HG02938 (cell line): Measurements from ENCODE around the gene DCAF4L1.
A peak's percentile ranks its signal among the peaks of the same experiment; 100 is the strongest.

Source experiments
- ATAC-seq: cut with Tn5 transposase; IDR thresholded peaks from one replicate; pipeline ENCODE4 v1.9.1; 2021; ENCODE audit warnings: mild to moderate bottlenecking, moderate library complexity; ENCODE audit not compliant: unreplicated experiment

DCAF4L1 gene

GRCh38 chr4:41981456-41981855, at the start of gene DCAF4L1:
DCAF4L1 (plus strand) TSS chr4:41981756; CDS start chr4:41981793, 37 bp downstream.
- ATAC-seq, result no peak

- no peak for ATAC-seq
These were observed 48.6 kb upstream of the DCAF4L1 start for GRCh38 chr4:41932988-41933387.

GRCh38 chr4:41933997-41934503, 47.5 kb upstream of the DCAF4L1 start:
- ATAC-seq, result no peak

- no peak for ATAC-seq
These were observed 47.0 kb upstream of the DCAF4L1 start for GRCh38 chr4:41934514-41934900.

GRCh38 chr4:41934901-41935651, 46.5 kb upstream of the DCAF4L1 start, which contains the start of gene TMEM33:
TMEM33 (plus strand) TSS chr4:41935429; CDS start chr4:41935485, 56 bp downstream.
- ATAC-seq, result peak; percentile 83

- ATAC-seq, result peak; percentile 31
These were observed 45.9 kb upstream of the DCAF4L1 start for GRCh38 chr4:41935652-41936021.

- no peak for ATAC-seq
These were observed 42.4 kb upstream of the DCAF4L1 start for GRCh38 chr4:41939016-41939626.

- no peak for ATAC-seq
These were observed 40.7 kb upstream of the DCAF4L1 start for GRCh38 chr4:41940834-41941233.

- ATAC-seq, result no peak
These were observed 38.0 kb upstream of the DCAF4L1 start for GRCh38 chr4:41943506-41943905.

- no peak for ATAC-seq
These were observed 37.5 kb upstream of the DCAF4L1 start for GRCh38 chr4:41944089-41944488.

- no peak for ATAC-seq
These were observed 32.0 kb upstream of the DCAF4L1 start for GRCh38 chr4:41949531-41949930.

GRCh38 chr4:41957634-41958033, 23.9 kb upstream of the DCAF4L1 start:
- no peak for ATAC-seq

- no peak for ATAC-seq
These were observed 18.5 kb upstream of the DCAF4L1 start for GRCh38 chr4:41963105-41963504.

- ATAC-seq, result no peak
These were observed 17.2 kb upstream of the DCAF4L1 start for GRCh38 chr4:41964401-41964800.

- no peak for ATAC-seq
These were observed 14.2 kb upstream of the DCAF4L1 start for GRCh38 chr4:41967392-41967791.

- no peak for ATAC-seq
These were observed 11.9 kb upstream of the DCAF4L1 start for GRCh38 chr4:41969671-41970070.

- no peak for ATAC-seq
These were observed 6.2 kb upstream of the DCAF4L1 start for GRCh38 chr4:41975341-41975740.

- ATAC-seq, result no peak
These were observed 4.6 kb upstream of the DCAF4L1 start for GRCh38 chr4:41976775-41977516.

- no peak for ATAC-seq
These were observed 3.8 kb upstream of the DCAF4L1 start for GRCh38 chr4:41977709-41978108.

- no peak for ATAC-seq
These were observed 1.2 kb downstream of the DCAF4L1 start for GRCh38 chr4:41982716-41983115.

GRCh38 chr4:41985151-41985550, 3.6 kb downstream of the DCAF4L1 start:
- ATAC-seq, result no peak

GRCh38 chr4:41989994-41990364, 8.4 kb downstream of the DCAF4L1 start:
- peak; percentile 6 for ATAC-seq
